ENCODE measurements around the gene ZXDC. TPM values are rescaled to one million over a fixed set of nuclear protein-coding genes. Genes with fewer than 3 reads are reported as not detected.

The ZXDC gene
- total RNA-seq, 1 donor from 2014 or later: 29.4 TPM

DNA sequence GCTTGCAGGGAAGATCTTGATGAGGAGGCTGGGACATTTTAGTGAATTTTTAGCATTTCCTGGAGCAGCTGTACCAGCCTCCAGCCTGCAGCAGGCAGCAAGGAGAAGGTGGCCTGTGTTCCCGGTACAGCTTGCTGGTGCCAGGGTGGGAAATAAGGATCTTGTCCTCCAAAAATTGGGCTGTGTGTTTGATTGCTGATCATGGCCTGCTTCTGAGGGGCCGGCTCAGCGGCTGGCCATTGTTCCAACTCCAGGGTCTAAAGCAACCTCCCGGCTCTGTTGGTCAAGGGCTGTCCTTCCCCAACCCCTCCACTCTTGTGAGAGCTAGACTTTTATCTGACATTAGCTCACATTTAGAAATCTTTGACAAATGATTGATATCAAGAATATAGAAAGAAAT, 75.9 kb downstream of the ZXDC start:
- peak; percentile 65 for DNase-seq (ENCODE audit: low spot score)

DNA sequence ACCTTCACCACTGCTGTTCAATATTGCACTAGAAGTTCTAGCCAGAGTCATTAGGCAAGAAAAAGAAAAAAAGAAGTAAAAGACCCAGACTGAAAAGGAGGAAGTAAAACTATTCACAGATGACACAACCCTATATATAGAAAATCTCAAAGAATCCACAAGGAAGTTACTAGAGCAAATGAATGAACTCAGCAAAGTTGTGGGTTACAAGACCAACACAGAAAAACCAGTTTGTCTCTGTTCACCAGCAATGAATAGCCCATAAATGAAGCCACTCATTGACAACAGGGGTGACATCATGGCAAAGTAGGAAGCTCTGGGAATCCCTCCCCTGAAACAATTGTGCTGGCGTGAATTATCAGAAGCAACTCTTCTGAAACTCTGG, 76.3 kb downstream of the ZXDC start:
- no peak for DNase-seq (ENCODE audit: low spot score)

DNA sequence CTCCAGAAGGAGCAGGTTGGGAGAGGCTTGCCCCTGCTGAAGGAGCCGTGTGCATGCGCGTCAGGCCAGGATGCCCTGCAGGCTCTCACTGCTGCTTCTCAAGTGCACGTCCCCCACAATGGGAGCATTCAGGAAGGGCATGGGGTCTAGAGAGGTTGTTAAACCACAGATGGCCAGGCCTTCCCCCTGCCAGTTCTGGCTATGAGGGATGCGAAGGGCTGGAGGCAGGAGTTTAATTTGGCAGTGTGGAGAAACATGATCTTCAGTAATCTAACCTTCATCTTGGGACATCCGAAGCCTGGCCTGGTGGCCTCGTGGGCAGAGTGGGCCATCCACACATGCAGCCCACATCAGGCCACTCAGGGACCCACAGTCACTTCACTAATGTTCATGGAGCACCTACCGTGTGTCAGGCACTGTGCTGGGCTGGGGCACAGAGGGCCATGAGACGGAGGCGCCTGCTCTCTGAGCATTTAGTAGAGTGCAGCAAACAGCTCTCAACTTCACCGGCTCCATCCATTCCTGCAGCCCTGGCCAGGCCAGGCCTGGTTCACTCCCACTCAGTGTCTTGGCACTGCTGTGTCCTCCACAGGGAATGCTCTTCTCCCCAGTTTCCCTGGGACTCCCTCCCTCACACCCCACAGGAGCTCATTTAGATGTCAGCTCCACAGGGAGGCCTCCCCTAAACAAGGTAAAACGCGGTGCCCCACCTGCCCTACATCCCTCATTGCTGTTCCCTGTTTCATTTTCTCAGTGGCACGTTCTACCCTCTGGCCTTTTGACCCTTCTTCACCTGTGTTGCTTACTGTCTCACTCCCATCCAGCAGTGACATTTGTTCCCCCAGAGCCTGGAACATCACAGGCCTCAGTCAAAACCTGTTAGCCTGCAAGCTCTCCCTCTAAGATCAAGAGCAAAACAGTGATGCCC, 77.0 kb downstream of the ZXDC start:
- peak; percentile 81 for DNase-seq (ENCODE audit: low spot score)

- DNase-seq (ENCODE audit: low spot score): peak; percentile 83
These were observed 77.9 kb downstream of the ZXDC start for GRCh38 chr3:126397610-126398422.

GRCh38 chr3:126396536-126396935, 79.2 kb downstream of the ZXDC start:
- DNase-seq (ENCODE audit: low spot score): no peak

DNA sequence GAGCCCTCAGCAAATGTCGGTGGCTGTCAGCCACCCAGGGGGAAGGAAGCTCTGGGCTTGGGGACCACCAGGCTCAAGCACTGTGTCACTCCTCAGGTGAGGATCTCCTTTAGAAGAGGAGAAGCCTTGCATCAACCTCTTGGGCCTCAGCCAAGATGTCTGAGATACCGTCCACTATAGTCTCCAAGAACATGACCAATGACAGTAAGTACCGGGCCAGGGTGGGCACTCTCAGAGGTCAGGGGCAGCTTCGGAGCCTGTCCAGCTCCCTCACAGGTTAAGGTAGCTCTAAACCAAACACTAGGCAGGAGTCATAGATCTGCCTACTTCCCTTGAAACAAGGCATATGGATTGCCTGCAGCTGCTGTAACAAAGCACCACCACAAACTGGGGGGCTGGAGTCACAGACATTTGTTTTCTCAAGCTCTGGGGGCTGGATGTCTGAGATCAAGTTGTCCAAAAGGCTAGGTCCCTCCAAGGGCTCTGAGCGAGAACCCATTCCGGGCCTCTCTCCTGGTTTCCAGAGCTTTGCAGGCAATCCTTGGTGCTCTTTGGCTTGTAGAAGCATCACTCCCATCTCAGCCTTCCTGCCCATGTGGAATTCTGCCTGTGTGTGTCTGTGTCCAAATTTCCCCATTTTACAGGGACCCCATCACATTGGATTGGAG, 79.7 kb downstream of the ZXDC start:
- peak; percentile 59 for DNase-seq (ENCODE audit: low spot score)

DNA sequence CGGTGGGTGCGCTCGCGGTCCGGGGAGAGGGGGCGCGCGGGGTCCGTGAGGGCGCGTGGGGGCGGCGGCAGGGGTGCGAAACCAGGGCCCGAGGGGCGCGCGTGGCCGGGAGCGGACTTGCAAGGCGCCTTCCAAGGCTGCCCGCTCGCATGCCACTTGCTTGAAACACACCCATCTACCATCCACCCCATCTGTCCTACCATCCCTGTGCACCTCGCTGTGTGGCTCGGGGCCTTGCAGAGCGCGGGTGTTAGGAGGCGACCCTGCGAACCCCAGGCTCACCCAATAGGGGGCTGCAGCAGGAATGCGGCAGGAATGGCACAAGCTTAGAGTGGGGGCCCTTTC, 80.7 kb downstream of the ZXDC start:
- no peak for DNase-seq (ENCODE audit: low spot score)

GRCh38 chr3:126394179-126394976, 81.3 kb downstream of the ZXDC start, which contains the start of gene CFAP100:
Gene CFAP100 (plus strand): TSS chr3:126394909. CDS start chr3:126396001, 1,092 bp downstream.
- DNase-seq (ENCODE audit: low spot score): peak; percentile 81

- peak; percentile 51 for DNase-seq (ENCODE audit: low spot score)
These were observed 82.1 kb downstream of the ZXDC start for GRCh38 chr3:126393563-126393962.

DNA sequence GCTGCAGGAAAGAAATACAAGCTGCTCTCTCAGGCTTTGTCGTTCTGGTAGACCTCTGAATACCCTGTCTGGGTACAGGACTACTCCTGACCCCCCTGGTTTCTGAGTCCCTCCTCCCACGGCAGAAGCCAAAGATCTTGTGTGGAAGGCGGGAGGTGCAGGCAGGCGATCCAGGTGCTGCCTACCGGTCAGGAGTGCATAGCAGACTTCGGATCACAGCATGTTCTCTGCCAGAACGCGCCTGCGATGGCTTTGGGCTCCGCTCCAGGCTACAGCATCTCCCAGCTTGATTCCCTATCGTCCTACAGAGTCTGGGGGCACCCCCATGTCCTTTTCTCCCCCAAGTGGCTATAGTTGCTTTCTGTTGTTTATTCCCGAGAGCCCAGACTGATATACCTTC, 83.4 kb downstream of the ZXDC start:
- DNase-seq (ENCODE audit: low spot score): no peak

- DNase-seq (ENCODE audit: low spot score): no peak
These were observed 84.1 kb downstream of the ZXDC start for GRCh38 chr3:126391631-126392030.

GRCh38 chr3:126390751-126391150, 84.9 kb downstream of the ZXDC start:
- no peak for DNase-seq (ENCODE audit: low spot score)

DNA sequence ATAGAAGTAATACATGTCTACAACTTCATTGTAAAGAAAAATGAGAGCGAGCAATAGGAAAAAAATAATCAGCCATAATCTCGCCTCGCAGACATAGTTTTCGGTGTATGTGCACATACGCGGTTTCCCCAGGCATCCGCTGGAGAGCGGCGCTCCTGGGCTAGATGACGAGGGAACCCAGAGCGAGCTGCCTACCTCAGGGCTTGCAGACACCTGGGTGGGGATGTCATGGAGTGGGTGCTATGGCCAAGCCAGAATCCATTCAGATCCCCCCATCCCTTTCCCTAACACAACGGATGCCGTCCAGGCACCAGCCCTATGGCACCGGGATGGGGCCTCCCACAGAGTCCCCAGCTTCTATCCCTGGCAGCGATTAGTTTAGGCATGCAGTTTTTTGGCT, 85.5 kb downstream of the ZXDC start:
- DNase-seq (ENCODE audit: low spot score): peak; percentile 72

GRCh38 chr3:126389794-126390146, 85.9 kb downstream of the ZXDC start:
- DNase-seq (ENCODE audit: low spot score): peak; percentile 82

DNA sequence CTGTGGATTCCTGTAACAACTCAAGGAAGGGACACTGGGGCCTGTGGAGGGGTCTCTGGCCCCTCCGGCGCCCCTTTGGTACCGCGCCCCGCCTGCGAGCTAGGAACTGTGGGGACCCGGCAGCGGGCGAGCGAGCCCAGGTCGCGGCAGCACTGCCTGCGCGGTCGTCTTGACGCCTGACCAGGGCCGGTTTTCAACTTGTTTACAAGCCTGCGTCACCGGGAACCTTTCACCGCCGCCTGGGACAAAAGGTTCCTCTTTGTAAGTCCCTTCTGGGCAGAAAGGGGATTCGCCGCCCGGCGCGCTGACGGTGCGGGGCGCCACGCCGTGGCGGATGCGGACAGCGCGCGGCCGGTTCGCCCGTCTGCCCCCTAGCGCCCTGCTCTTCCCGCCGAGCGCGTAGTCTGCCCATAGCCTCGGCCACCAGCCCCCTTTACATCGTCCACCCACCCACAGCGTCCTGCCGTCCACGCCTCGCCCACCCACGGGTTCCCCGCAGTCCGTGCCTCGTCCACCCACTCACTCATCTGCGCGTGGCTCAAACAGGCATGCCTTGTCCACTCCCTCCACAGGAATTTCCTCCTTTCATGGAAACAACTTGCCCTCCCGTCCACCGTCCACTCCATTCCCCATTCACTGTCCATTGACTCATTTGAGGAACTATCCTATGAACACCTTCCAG, 86.4 kb downstream of the ZXDC start:
- peak; percentile 97 for DNase-seq (ENCODE audit: low spot score)

Other genes with a start within 250 kb of the ZXDC start
- gene KLF15, start 118.5 kb downstream of the ZXDC start, total RNA-seq: 53.8 TPM
- gene CFAP100, start 81.0 kb downstream of the ZXDC start, total RNA-seq: not detected
- gene UROC1, start 41.9 kb upstream of the ZXDC start, total RNA-seq: not detected
- 2.3 TPM for gene CHST13, start 48.3 kb upstream of the ZXDC start, total RNA-seq
- not detected for gene C3orf22, start 83.0 kb upstream of the ZXDC start, total RNA-seq
- gene TXNRD3, start 179.2 kb upstream of the ZXDC start, total RNA-seq: 12.2 TPM
- gene CHCHD6, start 228.3 kb upstream of the ZXDC start, total RNA-seq: 10.9 TPM

Data from mesenteric fat pad (tissue), 1 donor.